D721Med (cell line): ENCODE measurements around the gene UBAP2L.
"Not testable (repeated sequence)": the region's sequence is repeated elsewhere in the genome, so short reads cannot be mapped to it uniquely, and the experiment has no call there.

Experiments used
- DNase-seq: peaks from one replicate; pipeline ENCODE4 v3.0.0; 2011; ENCODE audit warnings: low spot score; ENCODE audit not compliant: insufficient read length
- FAIRE-seq: peaks from 2 replicates; lab custom pipeline; 2011; peaks lifted over from hg19 to GRCh38; lab: Jason Lieb, UNC
- CTCF ChIP-seq: IDR thresholded peaks from 2 replicates; pipeline ENCODE4 v1.5.1; 2012; ENCODE audit warnings: mild to moderate bottlenecking, control low read depth; ENCODE audit not compliant: insufficient read depth; ENCODE audit errors: missing control alignments

UBAP2L gene

GRCh38 chr1:154301582-154301981, 80.8 kb downstream of the UBAP2L start:
- no peak for FAIRE-seq
- TF ChIP-seq CTCF, result no peak

GRCh38 chr1:154304664-154305337, 84.0 kb downstream of the UBAP2L start:
- no peak for FAIRE-seq
- DNase-seq, result no peak
- no peak for TF ChIP-seq CTCF

More at GRCh38 chr1:154301582-154301981, 80.8 kb downstream of the UBAP2L start:
- DNase-seq, result no peak

GRCh38 chr1:154306151-154306550, 85.4 kb downstream of the UBAP2L start:
- no peak for DNase-seq
- TF ChIP-seq CTCF, result no peak
- no peak for FAIRE-seq

- DNase-seq, FAIRE-seq: not testable (repeated sequence)
Measured at GRCh38 chr1:154307670-154308270, 87.0 kb downstream of the UBAP2L start.

GRCh38 chr1:154309136-154309535, 88.4 kb downstream of the UBAP2L start:
- FAIRE-seq, DNase-seq: not testable (repeated sequence)

- DNase-seq, FAIRE-seq: not testable (repeated sequence)
Measured at GRCh38 chr1:154312229-154313065, 91.7 kb downstream of the UBAP2L start.

- DNase-seq (no peak), FAIRE-seq (no peak)
- no peak for TF ChIP-seq CTCF
Measured at GRCh38 chr1:154313066-154313356, 92.3 kb downstream of the UBAP2L start.

- FAIRE-seq, DNase-seq: not testable (repeated sequence)
Measured at GRCh38 chr1:154314226-154314625, 93.5 kb downstream of the UBAP2L start.

- no peak for FAIRE-seq
- no peak for DNase-seq
- TF ChIP-seq CTCF, result no peak
Measured at GRCh38 chr1:154316704-154317103, 95.9 kb downstream of the UBAP2L start.
